Pancreas (tissue), 10 donors: ENCODE data around the gene PCGF3. TPM values are rescaled to one million over a fixed set of nuclear protein-coding genes. Genes with fewer than 3 reads are reported as not detected.

Source experiments
- ATAC-seq, 4 donors: fragments of 200-7000 bp; cut with Tn5 transposase; one replicate each; pipeline versions ENCODE4 v1.8.0 to v1.9.1; 2020; ENCODE audit warnings: mild to moderate bottlenecking in 4 of 4, moderate library complexity in 4 of 4
- DNase-seq, 6 donors: peaks; one replicate each; pipeline ENCODE4 v3.0.0-alpha.2; 2020
- FAIRE-seq: peaks from 2 replicates; lab custom pipeline; 2012; peaks lifted over from hg19 to GRCh38; lab: Jason Lieb, UNC
- H3K27ac ChIP-seq, 4 donors: fragments of 200-600 bp; sonication (generic); 1 replicate in 3 of 4; 2 replicates in 1 of 4; pipeline versions ENCODE4 v1.5.0 to v1.8.0; 2020
- H3K27me3 ChIP-seq, 4 donors: fragments of 200-600 bp; one replicate each; pipeline ENCODE4 v1.8.0; 2021
- H3K36me3 ChIP-seq, 3 donors: fragments of 200-600 bp; sonication (generic) in 1 of 3; one replicate each; pipeline versions ENCODE4 v1.5.0 to v1.8.0; 2020 to 2021
- H3K4me1 ChIP-seq, 3 donors: fragments of 200-600 bp; one replicate each; pipeline ENCODE4 v1.8.0; 2021
- H3K4me3 ChIP-seq, 4 donors: fragments of 200-600 bp; sonication (generic) in 2 of 4; one replicate each; pipeline versions ENCODE4 v1.5.0 to v1.8.0; 2020 to 2021
- H3K9me3 ChIP-seq, 4 donors: fragments of 200-600 bp; one replicate each; pipeline ENCODE4 v1.8.0; 2021
- WGBS, 2 donors: extraction: QIAGEN DNeasy Blood & Tissue Kit; methylation state at CpG; one replicate each; pipeline ENCODE4 v1.1.7; 2013; 5-methylcytosine and 5-hydroxymethylcytosine counted together
- intact Hi-C, 3 donors: fragments of 100-400 bp; cut with DNase I; formaldehyde crosslinking; loops; one replicate each; pipeline versions ENCODE4 v1.11.1 to v1.14.2; 2022
- polyA plus RNA-seq, 2 donors: library from polyadenylated mRNA; stranded (reverse); fragments of 200-250 nt; gene quantifications; one replicate each; pipeline ENCODE4 v1.2.3, GENCODE V29; 2013
- total RNA-seq, 6 donors: library from RNA; stranded (reverse); fragmentation: NEBNext Ultra II Directional in 4 of 6; extraction: Animal tissue kit (Norgen Biotek cat#: 25700) in 4 of 6; gene quantifications; one replicate each; pipeline versions ENCODE4 v1.2.1 to v1.2.4, GENCODE V29; 2021 to 2023
- TF ChIP-seq, protein P1 (sequence below), 4 donors: fragments of 200-600 bp; sonication (generic) in 3 of 4; IDR thresholded peaks; one replicate each; pipeline versions ENCODE4 v1.5.0 to v1.8.0; 2021; ENCODE audit warnings: antibody characterized with exemption in 4 of 4
- donor health status: healthy with polysubstance abuse.
- donor health status: DM: no; HTN: no; CAD: no; lungs with moderate emphysema.
- donor health status: DM: no; HTN: no; CAD: no.
- donor health status: control.
- donor health status: control.
- donor health status: Bipolar disorder and iron deficiency.
- donor health status: DM: yes; HTN: yes; CAD: no.
- donor health status: DM: no; HTN: no; CAD: no.
- donor health status: DM: no; HTN: no; CAD: no.
- donor health status: DM: yes; HTN: yes; CAD: no.

PCGF3 gene
- total and polyA plus RNA-seq, 8 donors: 12.3 to 66.8 (median 17.7) TPM

DNA sequence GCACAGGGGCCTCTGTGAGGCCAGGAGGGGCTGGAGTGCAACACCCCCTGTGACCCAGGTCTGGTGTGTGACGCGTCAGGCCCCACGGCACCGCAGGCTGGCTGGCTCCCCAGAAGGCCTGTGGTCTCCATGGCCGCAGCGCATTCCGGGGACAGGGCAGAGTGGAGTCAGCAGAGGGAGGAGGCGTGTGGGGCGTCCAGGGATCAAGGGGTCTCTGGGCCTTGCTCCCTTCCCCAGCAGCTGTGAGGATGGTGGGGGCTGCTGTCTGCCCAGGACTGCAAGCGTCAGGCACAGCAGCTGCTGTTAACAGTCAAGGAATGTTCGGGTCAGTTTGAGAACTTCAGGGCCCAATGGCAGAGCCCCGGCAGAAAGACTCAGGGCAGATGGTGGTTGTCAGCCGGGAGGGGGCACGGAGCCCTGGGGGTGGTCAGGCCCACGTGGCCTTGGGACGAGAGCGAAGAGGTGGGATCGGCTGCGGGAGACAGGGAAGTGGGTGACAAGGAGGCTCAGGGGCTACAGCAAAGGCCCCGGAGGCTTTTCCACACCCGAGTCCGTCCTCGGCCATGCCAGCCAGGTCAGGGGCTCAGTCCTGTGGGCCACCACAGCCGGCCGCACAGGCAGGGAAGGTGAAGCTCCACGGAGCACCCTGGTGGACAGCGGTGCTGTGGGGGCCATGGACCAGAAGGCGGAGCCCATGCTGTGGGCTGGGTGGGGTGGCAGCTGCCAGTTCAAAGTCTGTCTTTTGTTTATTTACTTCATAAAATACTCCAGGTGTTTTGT lies 18.3 kb downstream of the PCGF3 start:
- ATAC-seq: no peak
- no peaks in the 10 kb centered on the region for H3K9me3 ChIP-seq
- no peaks in the 10 kb centered on the region for H3K27me3 ChIP-seq
- FAIRE-seq: no peak
- 96% methylated on average over 28 of the region's 28 CpGs for WGBS, 2 donors
- no peaks in the 10 kb centered on the region for H3K4me1 ChIP-seq
- H3K4me3 ChIP-seq: no peak overlapping the region
- peak in 1 of 6 donors; percentile 16 for DNase-seq
- peaks cover 0 to 3% (median 3%) of the 10 kb centered on the region in 3 donors for H3K36me3 ChIP-seq
- TF ChIP-seq, protein P1, sequence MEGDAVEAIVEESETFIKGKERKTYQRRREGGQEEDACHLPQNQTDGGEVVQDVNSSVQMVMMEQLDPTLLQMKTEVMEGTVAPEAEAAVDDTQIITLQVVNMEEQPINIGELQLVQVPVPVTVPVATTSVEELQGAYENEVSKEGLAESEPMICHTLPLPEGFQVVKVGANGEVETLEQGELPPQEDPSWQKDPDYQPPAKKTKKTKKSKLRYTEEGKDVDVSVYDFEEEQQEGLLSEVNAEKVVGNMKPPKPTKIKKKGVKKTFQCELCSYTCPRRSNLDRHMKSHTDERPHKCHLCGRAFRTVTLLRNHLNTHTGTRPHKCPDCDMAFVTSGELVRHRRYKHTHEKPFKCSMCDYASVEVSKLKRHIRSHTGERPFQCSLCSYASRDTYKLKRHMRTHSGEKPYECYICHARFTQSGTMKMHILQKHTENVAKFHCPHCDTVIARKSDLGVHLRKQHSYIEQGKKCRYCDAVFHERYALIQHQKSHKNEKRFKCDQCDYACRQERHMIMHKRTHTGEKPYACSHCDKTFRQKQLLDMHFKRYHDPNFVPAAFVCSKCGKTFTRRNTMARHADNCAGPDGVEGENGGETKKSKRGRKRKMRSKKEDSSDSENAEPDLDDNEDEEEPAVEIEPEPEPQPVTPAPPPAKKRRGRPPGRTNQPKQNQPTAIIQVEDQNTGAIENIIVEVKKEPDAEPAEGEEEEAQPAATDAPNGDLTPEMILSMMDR (IDR thresholded peaks at IDR 0.05): no peak
- intact Hi-C loops: no loop called here
- H3K27ac ChIP-seq: no peak overlapping the region

DNA sequence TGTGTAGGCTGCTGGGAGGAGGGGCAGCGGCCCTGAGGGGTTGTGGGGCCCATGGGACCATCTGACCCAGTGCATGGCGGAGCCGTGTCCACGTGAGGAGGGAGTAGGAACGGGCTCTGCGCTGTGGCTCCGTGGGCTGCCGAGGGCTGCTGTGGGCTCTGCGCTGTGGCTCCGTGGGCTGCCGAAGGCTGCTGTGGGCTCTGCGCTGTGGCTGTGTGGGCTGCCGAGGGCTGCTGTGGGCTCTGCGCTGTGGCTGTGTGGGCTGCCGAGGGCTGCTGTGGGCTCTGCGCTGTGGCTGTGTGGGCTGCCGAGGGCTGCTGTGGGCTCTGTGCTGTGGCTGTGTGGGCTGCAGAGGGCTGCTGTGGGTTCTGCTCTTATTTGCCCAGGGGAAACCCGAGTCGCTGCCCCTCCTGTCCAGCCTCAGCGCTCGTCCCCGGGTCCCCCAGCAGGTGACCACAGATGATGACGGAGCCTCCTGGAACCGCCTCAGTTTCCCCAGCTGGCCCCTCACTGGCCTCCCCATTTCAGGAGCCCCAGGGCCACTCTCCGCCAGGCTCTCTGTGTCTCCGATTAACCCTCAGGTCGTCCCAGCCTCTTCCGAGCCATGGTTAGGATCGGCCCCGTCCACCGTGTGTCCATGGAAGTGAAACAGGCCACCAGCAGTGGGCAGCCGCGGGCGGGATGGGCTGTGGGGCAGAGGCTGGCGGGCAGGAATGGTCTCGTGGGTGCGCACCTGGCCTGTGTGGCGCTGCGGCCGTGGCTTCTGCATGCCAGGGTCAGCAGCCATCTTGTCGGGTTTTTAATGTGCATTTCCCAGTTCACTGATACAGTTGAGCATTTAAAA lies 20.0 kb downstream of the PCGF3 start:
- ATAC-seq: no peak
- FAIRE-seq: no peak
- TF ChIP-seq, protein P1 (IDR thresholded peaks at IDR 0.05): no peak
- Histone ChIP-seq H3K36me3 (peaks cover 0 to 3% (median 3%) of the 10 kb centered on the region in 3 donors), H3K4me1 (no peaks in the 10 kb centered on the region), H3K27me3 (no peaks in the 10 kb centered on the region), H3K9me3 (no peaks in the 10 kb centered on the region), H3K27ac (no peak overlapping the region), H3K4me3 (no peak overlapping the region)
- intact Hi-C loops: no loop called here
- DNase-seq: peak in 2 of 6 donors; percentile 20 to 60
- 92 to 94% methylated on average over 41 of the region's 41 CpGs for WGBS, 2 donors

DNA sequence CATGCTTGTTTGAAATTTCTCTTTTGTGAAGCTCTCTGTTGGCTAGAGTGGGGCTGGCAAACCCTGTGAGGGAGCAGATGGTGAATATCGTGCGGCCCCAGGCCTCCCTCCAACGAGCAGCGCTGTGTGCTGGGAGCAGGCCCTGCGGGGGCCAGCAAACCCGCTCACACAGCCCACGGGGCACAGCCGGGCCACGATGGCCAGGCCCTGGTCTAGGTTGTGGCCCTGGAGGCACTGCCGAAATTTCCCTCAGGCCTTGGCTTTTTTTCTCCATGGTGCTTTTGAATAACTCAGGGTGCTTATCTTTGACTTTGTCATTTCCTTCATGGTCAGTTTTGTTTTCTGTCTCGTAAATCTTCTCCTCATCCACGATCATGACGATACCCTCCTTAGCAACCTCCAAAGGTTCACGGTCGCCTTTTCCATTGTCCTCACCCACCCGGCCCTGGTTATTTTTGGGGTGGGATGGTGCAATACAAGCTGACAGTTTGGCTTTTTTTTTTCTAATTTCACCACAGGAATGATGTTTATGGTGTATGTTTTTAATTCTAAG lies 20.7 kb downstream of the PCGF3 start:
- Histone ChIP-seq H3K4me3 (no peak overlapping the region), H3K9me3 (no peaks in the 10 kb centered on the region), H3K4me1 (no peaks in the 10 kb centered on the region), H3K36me3 (peaks cover 0 to 8% (median 3%) of the 10 kb centered on the region in 3 donors), H3K27me3 (no peaks in the 10 kb centered on the region), H3K27ac (no peak overlapping the region)
- DNase-seq: peak in 2 of 6 donors; percentile 11 to 26
- WGBS, 2 donors: 81 to 82% methylated on average over 16 of the region's 16 CpGs
- intact Hi-C loops: no loop called here
- TF ChIP-seq, protein P1 (IDR thresholded peaks at IDR 0.05): no peak
- ATAC-seq: peak in 1 of 4 donors; percentile 20
- no peak for FAIRE-seq

DNA sequence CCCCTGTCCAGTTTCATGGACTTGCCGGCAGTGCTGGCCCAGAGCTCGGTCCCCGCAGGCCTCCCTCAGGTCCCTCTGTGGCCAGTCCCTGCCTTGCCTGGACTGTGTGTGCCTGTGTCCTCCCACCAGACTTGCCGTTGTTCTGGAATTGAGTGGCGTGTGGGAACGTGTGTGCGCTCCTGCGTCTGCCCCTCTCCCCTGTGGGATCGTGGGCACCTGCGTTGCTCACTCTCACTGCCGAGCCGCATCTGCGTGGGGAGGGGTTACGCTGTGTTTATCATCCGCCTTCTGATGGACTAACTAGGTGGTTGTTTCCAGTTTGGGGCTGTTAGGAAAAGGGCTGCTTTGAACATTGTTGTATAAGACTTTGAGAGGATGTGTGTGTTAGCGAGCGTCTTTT lies 21.2 kb downstream of the PCGF3 start:
- Histone ChIP-seq H3K27me3 (no peaks in the 10 kb centered on the region), H3K4me3 (no peak overlapping the region), H3K27ac (no peak overlapping the region), H3K4me1 (no peaks in the 10 kb centered on the region), H3K9me3 (no peaks in the 10 kb centered on the region), H3K36me3 (peaks cover 0 to 9% (median 3%) of the 10 kb centered on the region in 3 donors)
- DNase-seq: peak in 2 of 6 donors; percentile 20 to 28
- no peak for FAIRE-seq
- ATAC-seq: peak in 2 of 4 donors; percentile 13 to 19
- WGBS, 2 donors: 87 to 92% methylated on average over 17 of the region's 17 CpGs
- intact Hi-C loops: no loop called here
- TF ChIP-seq, protein P1 (IDR thresholded peaks at IDR 0.05): no peak
